ENCODE measurements around the gene KCNQ5. TPM values are rescaled to one million over a fixed set of nuclear protein-coding genes. Genes with fewer than 3 reads are reported as not detected.

KCNQ5 gene
- total and polyA plus RNA-seq, 10 of the 15 experiments (the other 5 are each of a cell fraction or from before 2014, with no cell fraction given), result 0.60 to 16.2 (median 3.2) TPM

DNA sequence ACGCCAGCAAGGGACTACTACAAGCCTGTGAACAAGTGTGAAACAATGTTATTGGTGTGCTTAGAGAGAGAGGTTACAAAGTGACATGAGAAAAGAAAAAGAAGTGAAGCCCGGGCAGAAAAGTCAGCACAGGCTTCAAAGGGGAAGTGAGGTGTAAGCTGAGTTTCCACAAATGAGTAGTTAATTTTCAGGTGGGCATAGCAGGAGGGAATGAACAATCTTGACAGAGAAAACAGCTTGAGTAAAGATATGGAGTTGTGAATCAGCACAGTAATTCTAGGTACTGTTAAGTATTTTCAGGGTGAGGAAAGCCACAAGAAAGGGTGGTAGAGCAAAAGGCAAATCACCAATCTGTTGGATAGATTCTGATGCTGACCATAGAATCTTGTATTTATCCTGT is 4.3 kb downstream of the KCNQ5 start (continued):
- TF ChIP-seq SREBF2 (IDR thresholded peaks at IDR 0.05; ENCODE audit: low read length) (no peak), HDAC6 (IDR thresholded peaks at IDR 0.05; ENCODE audit: unreplicated experiment) (no peak), BRCA1 (IDR thresholded peaks at IDR 0.05; ENCODE audit: low read depth, low read length) (no peak), STAT1 (conservative IDR thresholded peaks at IDR 0.05) (no peak), MTA3 (IDR thresholded peaks at IDR 0.05; ENCODE audit: borderline replicate concordance, low read length) (peak; percentile 62; the same call in 1 of the 2 replicates), IKZF1 (conservative IDR thresholded peaks at IDR 0.05) (peak; percentile 59), POU2F2 (IDR thresholded peaks at IDR 0.05; ENCODE audit: borderline replicate concordance, low read depth, low read length) (0 out of 3 replicates have a peak, but pooled peaks have one; percentile 6)
- TF ChIP-seq, protein P1, sequence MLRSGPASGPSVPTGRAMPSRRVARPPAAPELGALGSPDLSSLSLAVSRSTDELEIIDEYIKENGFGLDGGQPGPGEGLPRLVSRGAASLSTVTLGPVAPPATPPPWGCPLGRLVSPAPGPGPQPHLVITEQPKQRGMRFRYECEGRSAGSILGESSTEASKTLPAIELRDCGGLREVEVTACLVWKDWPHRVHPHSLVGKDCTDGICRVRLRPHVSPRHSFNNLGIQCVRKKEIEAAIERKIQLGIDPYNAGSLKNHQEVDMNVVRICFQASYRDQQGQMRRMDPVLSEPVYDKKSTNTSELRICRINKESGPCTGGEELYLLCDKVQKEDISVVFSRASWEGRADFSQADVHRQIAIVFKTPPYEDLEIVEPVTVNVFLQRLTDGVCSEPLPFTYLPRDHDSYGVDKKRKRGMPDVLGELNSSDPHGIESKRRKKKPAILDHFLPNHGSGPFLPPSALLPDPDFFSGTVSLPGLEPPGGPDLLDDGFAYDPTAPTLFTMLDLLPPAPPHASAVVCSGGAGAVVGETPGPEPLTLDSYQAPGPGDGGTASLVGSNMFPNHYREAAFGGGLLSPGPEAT (IDR thresholded peaks at IDR 0.05; ENCODE audit: low read depth), result peak; percentile 55; the same call in 1 of the 2 replicates
- TF ChIP-seq, protein P2, sequence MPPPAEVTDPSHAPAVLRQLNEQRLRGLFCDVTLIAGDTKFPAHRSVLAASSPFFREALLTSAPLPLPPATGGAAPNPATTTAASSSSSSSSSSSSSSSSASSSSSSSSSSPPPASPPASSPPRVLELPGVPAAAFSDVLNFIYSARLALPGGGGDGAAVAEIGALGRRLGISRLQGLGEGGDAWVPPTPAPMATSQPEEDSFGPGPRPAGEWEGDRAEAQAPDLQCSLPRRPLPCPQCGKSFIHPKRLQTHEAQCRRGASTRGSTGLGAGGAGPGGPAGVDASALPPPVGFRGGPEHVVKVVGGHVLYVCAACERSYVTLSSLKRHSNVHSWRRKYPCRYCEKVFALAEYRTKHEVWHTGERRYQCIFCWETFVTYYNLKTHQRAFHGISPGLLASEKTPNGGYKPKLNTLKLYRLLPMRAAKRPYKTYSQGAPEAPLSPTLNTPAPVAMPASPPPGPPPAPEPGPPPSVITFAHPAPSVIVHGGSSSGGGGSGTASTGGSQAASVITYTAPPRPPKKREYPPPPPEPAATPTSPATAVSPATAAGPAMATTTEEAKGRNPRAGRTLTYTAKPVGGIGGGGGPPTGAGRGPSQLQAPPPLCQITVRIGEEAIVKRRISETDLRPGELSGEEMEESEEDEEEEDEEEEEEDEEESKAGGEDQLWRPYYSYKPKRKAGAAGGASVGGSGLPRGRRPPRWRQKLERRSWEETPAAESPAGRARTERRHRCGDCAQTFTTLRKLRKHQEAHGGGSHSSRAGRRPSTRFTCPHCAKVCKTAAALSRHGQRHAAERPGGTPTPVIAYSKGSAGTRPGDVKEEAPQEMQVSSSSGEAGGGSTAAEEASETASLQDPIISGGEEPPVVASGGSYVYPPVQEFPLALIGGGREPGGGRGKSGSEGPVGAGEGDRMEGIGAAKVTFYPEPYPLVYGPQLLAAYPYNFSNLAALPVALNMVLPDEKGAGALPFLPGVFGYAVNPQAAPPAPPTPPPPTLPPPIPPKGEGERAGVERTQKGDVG (CRISPR knock-in tag; IDR thresholded peaks at IDR 0.05), result no peak

All from GM12878 (cell line).